ENCODE results near the gene IGF2.

- TF ChIP-seq CTCF (IDR thresholded peaks at IDR 0.05) (no peak), CREM (CRISPR knock-in tag; IDR thresholded peaks at IDR 0.05) (no peak), ATF3 (CRISPR knock-in tag; conservative IDR thresholded peaks at IDR 0.05) (no peak), USF2 (CRISPR knock-in tag; IDR thresholded peaks at IDR 0.05) (no peak), OVOL2 (CRISPR knock-in tag; IDR thresholded peaks at IDR 0.05; ENCODE audit: borderline replicate concordance) (no peak), JUN (CRISPR knock-in tag; IDR thresholded peaks at IDR 0.05) (no peak), ZNF281 (CRISPR knock-in tag; IDR thresholded peaks at IDR 0.05) (no peak), MAX (CRISPR knock-in tag; IDR thresholded peaks at IDR 0.05) (no peak), ZNF121 (CRISPR knock-in tag; IDR thresholded peaks at IDR 0.05) (no peak), FOXP1 (CRISPR knock-in tag; IDR thresholded peaks at IDR 0.05; ENCODE audit: borderline replicate concordance) (no peak)
Observed at GRCh38 chr11:2185324-2186085, 46.3 kb upstream of the IGF2 start.
